Endothelial cell of umbilical vein (primary cell): ENCODE data around the gene HEXA. TPM values are rescaled to one million over a fixed set of nuclear protein-coding genes. Genes with fewer than 3 reads are reported as not detected.

Source experiments
- BruUV-seq: library from RNA; stranded (reverse); fragments of 400-500 nt; replicated peaks from 2 replicates; lab custom pipeline; 2021; lab: Mats Ljungman, UMichigan
- CTCF ChIA-PET: fragments of 300-600, 350-600 bp; sonication (Branson Sonifier 250); formaldehyde crosslinking; loops from one replicate; lab custom pipeline; 2021; ENCODE audit warnings: antibody characterized with exemption, inconsistent platforms; lab: Charles Lee
- POLR2A ChIA-PET: fragments of 300-600, 350-600 bp; sonication (Branson Sonifier 250); formaldehyde crosslinking; loops from one replicate; lab custom pipeline; 2021; ENCODE audit warnings: antibody characterized with exemption, inconsistent platforms; lab: Charles Lee
- DNase-seq: peaks from one replicate; pipeline ENCODE4 v3.0.0-alpha.2; 2011; ENCODE audit warnings: low read depth, low spot score
- FAIRE-seq: peaks from 2 replicates; lab custom pipeline; 2011; peaks lifted over from hg19 to GRCh38; lab: Jason Lieb, UNC
- H2AFZ ChIP-seq: 2 replicates; pipeline ENCODE4 v1.6.0; 2012; ENCODE audit warnings: low read depth, low read length, control low read depth, inconsistent platforms
- H3K27ac ChIP-seq: 2 replicates; pipeline ENCODE4 v1.5.1; 2011; ENCODE audit warnings: low read depth, mild to moderate bottlenecking, control low read depth, low read length, moderate library complexity; ENCODE audit not compliant: insufficient read depth
- H3K27me3 ChIP-seq, 2 experiments: 2 replicates each; pipeline versions ENCODE4 v1.6.0 to v1.6.1; 2011; ENCODE audit warnings: low read length in 2 of 2, mixed read lengths in 1 of 2; ENCODE audit not compliant: control insufficient read depth in 2 of 2, insufficient read depth in 2 of 2
- H3K36me3 ChIP-seq, 2 experiments: 2 replicates in 1 of 2; 3 replicates in 1 of 2; pipeline ENCODE4 v1.5.1; 2011; ENCODE audit warnings: low read length in 2 of 2, mild to moderate bottlenecking in 1 of 2, moderate library complexity in 1 of 2; ENCODE audit not compliant: control insufficient read depth in 2 of 2, insufficient read depth in 2 of 2; ENCODE audit errors: extremely low read depth in 1 of 2
- H3K4me1 ChIP-seq: 3 replicates; pipeline ENCODE4 v1.5.1; 2011; ENCODE audit warnings: mild to moderate bottlenecking, low read length; ENCODE audit not compliant: control insufficient read depth, insufficient read depth; ENCODE audit errors: extremely low read depth
- H3K4me2 ChIP-seq: 2 replicates; pipeline ENCODE4 v1.6.1; 2011; ENCODE audit warnings: low read length, control low read depth, mixed read lengths; ENCODE audit not compliant: insufficient read depth
- H3K4me3 ChIP-seq, 3 experiments: fragments of 200-600 bp in 1 of 3; sonication (generic), shearing (Covaris generic) in 1 of 3; replicated peaks in 1 of 3; 2 replicates each; pipeline ENCODE4 v1.5.1; 2011 to 2016; ENCODE audit warnings: control low read depth in 3 of 3, low read length in 3 of 3, mild to moderate bottlenecking in 2 of 3, inconsistent platforms in 1 of 3, low read depth in 1 of 3, moderate library complexity in 1 of 3; ENCODE audit not compliant: insufficient read depth in 1 of 3
- H3K79me2 ChIP-seq: 2 replicates; pipeline ENCODE4 v1.6.0; 2012; ENCODE audit warnings: low read length, inconsistent platforms; ENCODE audit not compliant: control insufficient read depth, insufficient read depth
- H3K9ac ChIP-seq: replicated peaks from 2 replicates; pipeline ENCODE3; 2011; ENCODE audit warnings: low read length, control low read depth; ENCODE audit not compliant: insufficient read depth; ENCODE audit errors: extremely low read depth
- H3K9me1 ChIP-seq: replicated peaks from 3 replicates; pipeline ENCODE4 v1.6.0; 2011; ENCODE audit warnings: mild to moderate bottlenecking, low read length; ENCODE audit not compliant: control insufficient read depth, insufficient read depth; ENCODE audit errors: extremely low read depth
- H3K9me3 ChIP-seq: replicated peaks from 2 replicates; pipeline ENCODE4 v1.5.1; 2012; ENCODE audit warnings: low read length, inconsistent platforms; ENCODE audit not compliant: control insufficient read depth, insufficient read depth
- H4K20me1 ChIP-seq: replicated peaks from 2 replicates; pipeline ENCODE3; 2011; ENCODE audit warnings: mild to moderate bottlenecking, low read length; ENCODE audit not compliant: control insufficient read depth, insufficient read depth; ENCODE audit errors: extremely low read depth
- CTCF ChIP-seq, 2 donors: IDR thresholded peaks; 1 replicate in 1 of 2; 2 replicates in 1 of 2; pipeline ENCODE4 v1.5.1; 2011; ENCODE audit warnings: low read length in 2 of 2, mild to moderate bottlenecking in 2 of 2, moderate library complexity in 2 of 2, control low read depth in 1 of 2, inconsistent platforms in 1 of 2, low read depth in 1 of 2; ENCODE audit not compliant: insufficient read depth in 1 of 2; ENCODE audit errors: extremely low read depth in 1 of 2
- EZH2 ChIP-seq: IDR thresholded peaks from 2 replicates; pipeline ENCODE4 v1.6.1; 2012; ENCODE audit warnings: borderline replicate concordance, low read depth, mild to moderate bottlenecking, moderate library complexity, low read length, inconsistent platforms; ENCODE audit not compliant: severe bottlenecking
- FOS ChIP-seq: IDR thresholded peaks from 2 replicates; pipeline ENCODE4 v1.6.1; 2011; ENCODE audit warnings: mild to moderate bottlenecking, low read length, moderate library complexity, borderline replicate concordance; ENCODE audit not compliant: insufficient read depth
- GATA2 ChIP-seq: IDR thresholded peaks from 2 replicates; pipeline ENCODE4 v1.7.0; 2011; ENCODE audit warnings: low read depth, mild to moderate bottlenecking, moderate library complexity, mixed read lengths, low read length; ENCODE audit not compliant: insufficient read length, insufficient read depth
- JUN ChIP-seq: IDR thresholded peaks from 2 replicates; pipeline ENCODE4 v1.6.1; 2011; ENCODE audit warnings: borderline replicate concordance, low read depth; ENCODE audit not compliant: insufficient read length, insufficient read depth
- MAX ChIP-seq: IDR thresholded peaks from 2 replicates; pipeline ENCODE4 v1.6.1; 2011; ENCODE audit not compliant: insufficient read depth, insufficient read length
- MYC ChIP-seq: IDR thresholded peaks from one replicate; pipeline ENCODE4 v1.6.1; 2011; ENCODE audit warnings: mild to moderate bottlenecking, low read depth, low read length
- POLR2A ChIP-seq: IDR thresholded peaks from 2 replicates; pipeline ENCODE4 v1.6.1; 2012; ENCODE audit warnings: low read depth, mild to moderate bottlenecking, control low read depth, low read length
- POLR2AphosphoS5 ChIP-seq: IDR thresholded peaks from 2 replicates; pipeline ENCODE4 v1.6.1; 2012; ENCODE audit warnings: low read depth, mild to moderate bottlenecking, control low read depth, low read length, moderate library complexity; ENCODE audit not compliant: insufficient read depth
- dilution Hi-C: fragments of 300-500 bp; cut with MboI; formaldehyde crosslinking; loops from one replicate; pipeline ENCODE4 v1.15.0; 2019; ENCODE audit warnings: low sequenced_read_pairs; ENCODE audit not compliant: extremely low pct_ligation_motif_present
- intact Hi-C: fragments of 100-400 bp; cut with micrococcal nuclease; formaldehyde crosslinking; loops from one replicate; pipeline ENCODE4 v1.10.0; 2022
- polyA plus RNA-seq, 4 experiments: library from polyadenylated mRNA; depleted of rRNA in 3 of 4; stranded (reverse) in 3 of 4; unstranded in 1 of 4; fragments of >200 nt; gene quantifications; 2 replicates each; pipeline versions ENCODE4 v1.2.1 to v1.2.3, GENCODE V29; 2011 to 2012; ENCODE audit warnings: missing spikeins in 1 of 4
- total RNA-seq: library from RNA; stranded (reverse); gene quantifications from 2 replicates; pipeline ENCODE4 v1.2.3, GENCODE V29; 2021

Gene HEXA
- total and polyA plus RNA-seq, 2 donors (not counting 3 experiments of a cell fraction or from before 2014, with no cell fraction given), result 108 to 212 TPM

GRCh38 chr15:72423256-72423655 is 47.4 kb upstream of the HEXA start:
- H3K27ac ChIP-seq, result no peak overlapping the region
- BruUV-seq, result no TSS peak
- H3K4me2 ChIP-seq, result no peak overlapping the region
- H3K4me3 ChIP-seq, result no peak overlapping the region
- ChIA-PET CTCF (no interaction called here), POLR2A (no interaction called here)
- no peak for DNase-seq
- H3K79me2 ChIP-seq, result no peaks in the 10 kb centered on the region
- intact Hi-C loops (no loop called here), dilution Hi-C loops (no loop called here)
- H4K20me1 ChIP-seq, result no peaks in the 10 kb centered on the region
- no peaks in the 10 kb centered on the region for H3K36me3 ChIP-seq
- H3K9me3 ChIP-seq, result no peaks in the 10 kb centered on the region
- no peaks in the 10 kb centered on the region for H3K9me1 ChIP-seq
- peaks cover 3 to 6% of the 10 kb centered on the region in 2 experiments for H3K27me3 ChIP-seq
- FAIRE-seq, result no peak
- H3K4me1 ChIP-seq, result no peaks in the 10 kb centered on the region
- no peak for TF ChIP-seq FOS
- TF ChIP-seq EZH2, result no peak
- no peak for TF ChIP-seq CTCF (IDR thresholded peaks at IDR 0.05; ENCODE audit: extremely low read depth in 1 of 2, insufficient read depth in 1 of 2, low read depth in 1 of 2, low read length in 2 of 2)
- TF ChIP-seq MYC, result no peak
- no peak for TF ChIP-seq GATA2
- no peak for TF ChIP-seq MAX
- no peak for TF ChIP-seq POLR2AphosphoS5
- TF ChIP-seq POLR2A, result no peak
- TF ChIP-seq JUN, result no peak
- H2AFZ ChIP-seq, result no peak overlapping the region
- no peak overlapping the region for H3K9ac ChIP-seq
